SK-N-SH treated with all-trans-retinoic acid at 6 μM for 48 hours (cell line): ENCODE results near the gene NRARP.

Source experiments
- BACH2 ChIP-seq: fragments of 250-450 bp; sonication (Bioruptor Pico); IDR thresholded peaks from 2 replicates; pipeline ENCODE4 v1.9.0; 2021; ENCODE audit warnings: mild to moderate bottlenecking, borderline replicate concordance
- ESRRG ChIP-seq: fragments of 250-450 bp; sonication (Bioruptor Pico); IDR thresholded peaks from 2 replicates; pipeline ENCODE4 v1.6.1; 2021; ENCODE audit warnings: mild to moderate bottlenecking
- ISL1 ChIP-seq: fragments of 250-450 bp; sonication (Bioruptor Pico); IDR thresholded peaks from 2 replicates; pipeline ENCODE4 v2.1.2; 2022; ENCODE audit warnings: mild to moderate bottlenecking, moderate library complexity
- ZFP3 ChIP-seq: fragments of 250-450 bp; sonication (Bioruptor Pico); IDR thresholded peaks from 2 replicates; pipeline ENCODE4 v1.5.0; 2020; ENCODE audit warnings: mild to moderate bottlenecking, moderate library complexity
- ZNF8 ChIP-seq: fragments of 450-650 bp; formaldehyde crosslinking; IDR thresholded peaks from 2 replicates; pipeline ENCODE4 v1.5.0; 2020; ENCODE audit warnings: mild to moderate bottlenecking, moderate library complexity
- TF ChIP-seq, protein P1 (sequence below): fragments of 250-450 bp; sonication (Bioruptor Pico); IDR thresholded peaks from 2 replicates; pipeline ENCODE4 v1.5.1; 2020; ENCODE audit warnings: low read depth, mild to moderate bottlenecking, moderate library complexity

DNA sequence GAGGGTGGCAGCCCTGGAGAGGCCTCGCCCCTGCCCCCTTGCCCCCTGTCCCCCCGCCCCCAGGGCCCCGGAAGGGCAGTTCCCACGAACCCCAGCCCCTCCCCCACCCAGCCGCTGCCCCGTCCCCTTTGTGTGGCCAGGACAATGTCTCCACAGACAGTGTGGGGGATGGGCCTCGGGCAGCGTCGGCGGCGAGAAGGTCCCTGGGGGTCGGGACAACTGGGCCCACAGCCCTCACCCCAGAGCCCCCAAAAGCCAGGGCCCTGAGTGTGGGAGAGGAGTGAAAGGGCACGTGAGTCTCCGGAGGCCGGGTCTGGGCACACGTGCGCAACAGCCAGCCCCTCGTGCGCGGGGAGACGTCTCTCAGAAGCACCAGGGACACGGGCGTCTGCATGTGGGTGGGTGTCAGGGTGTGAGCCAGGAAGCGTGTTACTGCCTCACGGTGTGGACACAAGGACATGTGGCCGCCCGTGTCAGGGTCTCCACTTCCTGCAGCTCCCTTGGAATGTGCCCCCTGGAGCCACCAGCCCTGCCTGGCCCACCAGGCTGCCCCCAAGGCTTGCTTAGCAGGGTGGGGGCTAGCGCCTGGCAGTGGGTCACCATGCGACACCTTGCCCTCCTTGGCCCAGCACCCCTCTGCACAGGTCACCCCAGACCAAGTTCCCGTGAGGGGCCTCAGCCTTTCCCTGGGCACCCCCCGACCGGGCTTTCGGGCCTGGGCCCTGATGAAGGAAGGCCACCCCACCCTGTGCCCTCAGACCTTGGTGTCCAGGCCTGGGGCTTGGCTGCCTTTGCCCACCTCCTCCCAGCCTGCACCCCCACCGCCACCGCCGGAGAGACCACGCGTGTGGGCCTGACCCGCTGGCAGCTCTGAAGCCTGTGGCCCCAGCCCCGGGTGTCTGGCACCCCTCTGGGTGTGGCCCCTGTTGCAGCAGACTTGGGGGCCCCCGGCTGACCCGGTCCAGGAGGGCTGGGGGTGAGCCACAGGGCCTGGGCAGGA, 12.8 kb upstream of the NRARP start:
- TF ChIP-seq BACH2 (CRISPR knock-in tag) = no peak
- TF ChIP-seq ISL1 (CRISPR knock-in tag) = no peak
- no peak for TF ChIP-seq ZNF8
- TF ChIP-seq, protein P1, sequence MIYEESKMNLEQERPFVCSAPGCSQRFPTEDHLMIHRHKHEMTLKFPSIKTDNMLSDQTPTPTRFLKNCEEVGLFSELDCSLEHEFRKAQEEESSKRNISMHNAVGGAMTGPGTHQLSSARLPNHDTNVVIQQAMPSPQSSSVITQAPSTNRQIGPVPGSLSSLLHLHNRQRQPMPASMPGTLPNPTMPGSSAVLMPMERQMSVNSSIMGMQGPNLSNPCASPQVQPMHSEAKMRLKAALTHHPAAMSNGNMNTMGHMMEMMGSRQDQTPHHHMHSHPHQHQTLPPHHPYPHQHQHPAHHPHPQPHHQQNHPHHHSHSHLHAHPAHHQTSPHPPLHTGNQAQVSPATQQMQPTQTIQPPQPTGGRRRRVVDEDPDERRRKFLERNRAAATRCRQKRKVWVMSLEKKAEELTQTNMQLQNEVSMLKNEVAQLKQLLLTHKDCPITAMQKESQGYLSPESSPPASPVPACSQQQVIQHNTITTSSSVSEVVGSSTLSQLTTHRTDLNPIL = no peak
- TF ChIP-seq ESRRG (CRISPR knock-in tag) = no peak
- TF ChIP-seq ZFP3 (CRISPR knock-in tag) = no peak
